Measurements from ENCODE around the gene COL11A2. TPM values are rescaled to one million over a fixed set of nuclear protein-coding genes. Genes with fewer than 3 reads are reported as not detected.

Gene COL11A2
- total and polyA plus RNA-seq, 2 experiments from 2014 or later: 59.6 to 94.6 TPM

DNA sequence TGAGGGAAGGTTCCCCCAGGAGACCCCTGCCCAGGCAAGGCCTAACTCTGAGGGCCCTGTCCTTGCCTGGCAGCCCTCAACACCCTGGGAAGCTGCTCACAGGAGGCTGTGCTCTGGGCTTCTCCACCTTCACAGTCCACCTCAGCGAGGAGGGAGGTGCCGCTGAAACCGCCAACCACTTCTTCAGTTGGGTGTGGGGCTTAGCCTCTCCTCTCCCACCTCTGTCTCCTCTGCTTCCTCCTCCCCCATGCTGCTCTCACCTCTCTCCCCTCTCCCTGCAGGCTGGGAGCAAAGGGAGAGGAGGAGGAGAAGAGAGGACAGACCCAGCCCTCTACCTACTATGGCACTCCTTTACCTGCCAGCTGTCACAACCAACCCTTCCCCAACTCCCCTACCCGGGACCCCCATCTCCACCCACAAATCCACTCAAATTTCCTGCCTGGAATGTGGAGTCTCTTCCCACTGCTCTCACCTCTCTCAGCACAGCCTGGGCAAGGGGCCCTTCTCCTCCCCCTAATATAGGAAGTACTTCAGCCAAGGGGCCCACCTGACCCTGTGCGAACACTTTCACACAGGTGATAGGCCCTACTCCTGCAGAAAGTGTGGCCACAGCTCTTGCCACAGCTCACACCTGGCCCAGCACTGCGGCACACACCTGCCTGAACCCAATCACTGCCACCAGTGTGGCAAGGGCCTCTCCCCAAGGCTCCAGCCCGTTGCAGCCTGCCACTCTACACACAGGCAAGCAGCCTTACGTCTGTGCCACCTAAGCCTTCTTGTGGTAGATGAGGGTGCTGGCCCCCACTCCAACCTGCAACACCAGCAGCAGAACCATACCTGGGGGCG, 23.2 kb upstream of the COL11A2 start:
- DNase-seq (ENCODE audit: low read depth in 1 of 2, low spot score in 1 of 2): no peak

DNA sequence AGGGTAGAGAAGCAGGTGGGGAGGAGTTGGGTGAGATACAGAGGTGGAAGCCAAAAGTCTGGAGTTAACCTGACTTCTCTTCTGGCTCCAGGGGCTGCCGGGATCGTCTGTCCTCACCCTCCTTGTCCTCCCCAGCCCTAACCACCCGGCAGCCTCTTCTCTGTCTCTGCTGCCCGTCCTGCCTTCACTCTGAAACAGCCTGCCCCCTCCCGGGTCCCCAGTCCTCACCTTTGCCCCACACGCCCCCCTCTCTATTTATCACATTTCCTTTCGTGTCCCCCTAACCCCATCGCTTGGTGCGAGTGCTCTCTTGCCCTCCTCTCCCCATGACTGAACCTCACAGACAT, 21.7 kb upstream of the COL11A2 start:
- H3K27ac ChIP-seq: no peak overlapping the region
- peak overlapping the region; percentile 32 for H3K4me3 ChIP-seq
- no peaks in the 10 kb centered on the region for H3K36me3 ChIP-seq
- no peaks in the 10 kb centered on the region for H3K9me3 ChIP-seq (ENCODE audit: low read depth)
- TF ChIP-seq, protein P1, sequence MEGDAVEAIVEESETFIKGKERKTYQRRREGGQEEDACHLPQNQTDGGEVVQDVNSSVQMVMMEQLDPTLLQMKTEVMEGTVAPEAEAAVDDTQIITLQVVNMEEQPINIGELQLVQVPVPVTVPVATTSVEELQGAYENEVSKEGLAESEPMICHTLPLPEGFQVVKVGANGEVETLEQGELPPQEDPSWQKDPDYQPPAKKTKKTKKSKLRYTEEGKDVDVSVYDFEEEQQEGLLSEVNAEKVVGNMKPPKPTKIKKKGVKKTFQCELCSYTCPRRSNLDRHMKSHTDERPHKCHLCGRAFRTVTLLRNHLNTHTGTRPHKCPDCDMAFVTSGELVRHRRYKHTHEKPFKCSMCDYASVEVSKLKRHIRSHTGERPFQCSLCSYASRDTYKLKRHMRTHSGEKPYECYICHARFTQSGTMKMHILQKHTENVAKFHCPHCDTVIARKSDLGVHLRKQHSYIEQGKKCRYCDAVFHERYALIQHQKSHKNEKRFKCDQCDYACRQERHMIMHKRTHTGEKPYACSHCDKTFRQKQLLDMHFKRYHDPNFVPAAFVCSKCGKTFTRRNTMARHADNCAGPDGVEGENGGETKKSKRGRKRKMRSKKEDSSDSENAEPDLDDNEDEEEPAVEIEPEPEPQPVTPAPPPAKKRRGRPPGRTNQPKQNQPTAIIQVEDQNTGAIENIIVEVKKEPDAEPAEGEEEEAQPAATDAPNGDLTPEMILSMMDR (IDR thresholded peaks at IDR 0.05; ENCODE audit: low read depth, low read length): no peak
- H3K4me1 ChIP-seq (ENCODE audit: low read depth): peaks cover 13% of the 10 kb centered on the region
- peaks cover 4% of the 10 kb centered on the region for H3K27me3 ChIP-seq
- DNase-seq (ENCODE audit: low read depth in 1 of 2, low spot score in 1 of 2): no peak

More for the DNA sequence above, 23.2 kb upstream of the COL11A2 start:
- peaks cover 6% of the 10 kb centered on the region for H3K27me3 ChIP-seq
- H3K4me3 ChIP-seq: no peak overlapping the region
- H3K9me3 ChIP-seq (ENCODE audit: low read depth): no peaks in the 10 kb centered on the region
- H3K36me3 ChIP-seq: no peaks in the 10 kb centered on the region
- TF ChIP-seq, protein P1 (IDR thresholded peaks at IDR 0.05; ENCODE audit: low read depth, low read length): no peak
- peaks cover 13% of the 10 kb centered on the region for H3K4me1 ChIP-seq (ENCODE audit: low read depth)
- H3K27ac ChIP-seq: no peak overlapping the region

DNA sequence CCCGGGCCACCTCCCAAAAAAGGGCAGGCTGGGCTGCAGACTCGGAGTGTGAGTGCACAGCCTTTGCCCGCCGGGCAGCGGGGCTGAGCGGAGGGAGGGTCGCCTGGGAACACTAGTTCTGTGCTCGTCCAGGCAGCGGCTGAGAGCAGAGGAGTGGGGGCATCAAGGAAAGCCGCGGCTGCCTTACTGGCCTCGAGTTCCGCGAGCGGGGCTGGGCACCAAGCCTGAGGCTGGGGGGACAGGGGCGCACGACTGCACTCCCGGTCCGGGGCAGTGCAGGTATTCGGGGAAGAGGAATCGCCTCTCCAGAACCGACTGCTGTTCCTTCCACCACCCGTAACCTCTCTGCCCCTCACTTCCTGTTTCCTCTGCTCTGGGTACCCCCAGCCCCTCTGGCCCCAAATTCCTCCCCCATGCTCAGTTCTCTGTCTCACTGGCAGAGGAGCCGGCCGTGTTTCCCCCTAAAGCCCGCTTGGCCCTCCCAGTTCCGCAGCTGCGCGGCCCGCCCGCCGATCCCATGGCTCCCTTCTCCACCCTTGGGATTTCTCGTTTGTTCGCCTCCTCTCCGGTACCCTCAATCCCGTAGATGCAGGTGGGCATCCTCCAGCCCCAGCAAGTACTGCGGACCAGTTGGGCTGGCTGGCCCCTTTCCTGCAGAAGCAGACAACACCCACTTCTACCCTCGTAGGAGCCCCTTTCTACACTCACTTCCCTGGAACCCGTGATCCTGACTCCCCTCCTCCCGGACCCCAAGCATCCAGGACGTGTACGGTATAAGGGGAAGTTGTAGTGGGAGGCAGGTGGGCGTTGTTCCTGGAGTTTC, 21.1 kb upstream of the COL11A2 start:
- peak overlapping the region; percentile 32 for H3K4me3 ChIP-seq
- TF ChIP-seq, protein P1 (IDR thresholded peaks at IDR 0.05; ENCODE audit: low read depth, low read length): no peak
- no peaks in the 10 kb centered on the region for H3K36me3 ChIP-seq
- DNase-seq (ENCODE audit: low read depth in 1 of 2, low spot score in 1 of 2): peak; percentile 50 to 63
- H3K9me3 ChIP-seq (ENCODE audit: low read depth): no peaks in the 10 kb centered on the region
- H3K27ac ChIP-seq: no peak overlapping the region
- H3K27me3 ChIP-seq: peaks cover 3% of the 10 kb centered on the region
- peaks cover 13% of the 10 kb centered on the region for H3K4me1 ChIP-seq (ENCODE audit: low read depth)

DNA sequence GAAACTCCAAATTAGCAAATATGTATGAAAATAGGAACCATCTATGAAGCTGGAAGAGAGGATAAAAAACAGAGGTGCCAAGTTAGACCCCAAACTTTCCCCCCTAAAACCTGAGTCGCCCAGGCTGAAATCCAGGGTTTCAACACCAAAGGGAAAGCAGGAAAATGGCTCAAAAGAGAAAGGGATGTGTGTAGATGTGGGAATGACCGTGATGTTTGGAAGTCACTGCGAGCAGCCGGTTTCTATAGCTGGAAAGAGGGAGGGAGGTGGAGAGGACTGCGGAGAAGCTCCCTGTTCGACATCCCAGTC, 20.5 kb upstream of the COL11A2 start:
- no peaks in the 10 kb centered on the region for H3K27me3 ChIP-seq
- H3K27ac ChIP-seq: no peak overlapping the region

DNA sequence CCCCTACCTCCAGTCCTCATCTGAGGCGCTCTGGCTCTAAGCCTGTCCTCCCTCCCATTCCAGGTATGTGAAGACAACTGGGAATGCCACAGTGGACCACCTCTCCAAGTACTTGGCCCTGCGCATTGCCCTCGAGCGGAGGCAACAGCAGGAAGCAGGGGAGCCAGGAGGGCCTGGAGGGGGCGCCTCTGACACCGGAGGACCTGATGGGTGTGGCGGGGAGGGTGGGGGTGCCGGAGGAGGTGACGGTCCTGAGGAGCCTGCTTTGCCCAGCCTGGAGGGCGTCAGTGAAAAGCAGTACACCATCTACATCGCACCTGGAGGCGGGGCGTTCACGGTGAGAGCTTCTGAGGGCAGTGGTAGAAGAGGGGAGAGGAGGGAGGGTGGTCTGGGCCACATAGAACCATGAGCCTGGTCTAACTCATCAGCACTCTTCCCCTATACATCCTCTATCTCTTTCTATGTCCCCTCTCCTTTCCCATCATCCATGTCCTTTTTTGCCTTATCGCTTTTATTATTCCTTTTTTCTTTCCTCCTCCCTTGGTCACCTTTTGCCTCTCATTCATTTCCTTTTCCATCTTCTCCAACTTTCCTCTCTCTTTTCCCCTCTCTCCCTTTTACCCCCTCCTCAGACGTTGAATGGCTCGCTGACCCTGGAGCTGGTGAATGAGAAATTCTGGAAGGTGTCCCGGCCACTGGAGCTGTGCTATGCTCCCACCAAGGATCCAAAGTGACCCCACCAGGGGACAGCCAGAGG, 19.6 kb upstream of the COL11A2 start:
- TF ChIP-seq, protein P1 (IDR thresholded peaks at IDR 0.05; ENCODE audit: low read depth, low read length): no peak
- Histone ChIP-seq H3K4me1 (ENCODE audit: low read depth) (peaks cover 16% of the 10 kb centered on the region), H3K4me3 (no peak overlapping the region), H3K9me3 (ENCODE audit: low read depth) (no peaks in the 10 kb centered on the region), H3K36me3 (no peaks in the 10 kb centered on the region), H3K27me3 (no peaks in the 10 kb centered on the region), H3K27ac (no peak overlapping the region)
- DNase-seq (ENCODE audit: low read depth in 1 of 2, low spot score in 1 of 2): no peak

More for the DNA sequence above, 20.5 kb upstream of the COL11A2 start:
- Histone ChIP-seq H3K4me1 (ENCODE audit: low read depth) (peaks cover 13% of the 10 kb centered on the region), H3K36me3 (no peaks in the 10 kb centered on the region), H3K4me3 (peak overlapping the region; percentile 32), H3K9me3 (ENCODE audit: low read depth) (no peaks in the 10 kb centered on the region)
- TF ChIP-seq, protein P1 (IDR thresholded peaks at IDR 0.05; ENCODE audit: low read depth, low read length): no peak
- DNase-seq (ENCODE audit: low read depth in 1 of 2, low spot score in 1 of 2): no peak

Data from cardiac muscle cell (in vitro differentiated cells and primary cell).